Astrocyte of the hippocampus (primary cell): ENCODE measurements around the gene GTPBP1.
A peak's percentile ranks its signal among the peaks of the same experiment; 100 is the strongest.

Experiments used
- DNase-seq: peaks from one replicate; pipeline ENCODE4 v3.0.0; 2011; ENCODE audit warnings: low read depth, low spot score

Gene GTPBP1

GRCh38 chr22:38700789-38701628 is 4.7 kb upstream of the GTPBP1 start, which contains the start of gene JOSD1:
TSS of gene JOSD1 (minus strand) at chr22:38700943. CDS start at chr22:38699987, 956 bp downstream.
- peak; percentile 99 for DNase-seq

GRCh38 chr22:38704654-38705234 is 1.0 kb upstream of the GTPBP1 start:
- no peak for DNase-seq

GRCh38 chr22:38706101-38706900 is 557 bp downstream of the GTPBP1 start:
- DNase-seq, result peak; percentile 64

GRCh38 chr22:38706901-38707195 is 1.1 kb downstream of the GTPBP1 start:
- DNase-seq, result no peak

- DNase-seq, result peak; percentile 14
Measured at GRCh38 chr22:38707346-38707745, 1.6 kb downstream of the GTPBP1 start.

GRCh38 chr22:38707984-38708383 is 2.2 kb downstream of the GTPBP1 start:
- DNase-seq, result no peak

- no peak for DNase-seq
Measured at GRCh38 chr22:38709306-38709705, 3.6 kb downstream of the GTPBP1 start.

GRCh38 chr22:38710351-38710750 is 4.6 kb downstream of the GTPBP1 start:
- DNase-seq, result no peak

GRCh38 chr22:38710866-38711265 is 5.1 kb downstream of the GTPBP1 start:
- no peak for DNase-seq

GRCh38 chr22:38712486-38713207 is 6.9 kb downstream of the GTPBP1 start:
- DNase-seq, result peak; percentile 30

GRCh38 chr22:38713921-38714320 is 8.2 kb downstream of the GTPBP1 start:
- DNase-seq, result no peak

- no peak for DNase-seq
Measured at GRCh38 chr22:38715176-38715764, 9.5 kb downstream of the GTPBP1 start.

- no peak for DNase-seq
Measured at GRCh38 chr22:38715852-38716251, 10.1 kb downstream of the GTPBP1 start.

GRCh38 chr22:38716271-38716670 is 10.5 kb downstream of the GTPBP1 start:
- DNase-seq, result no peak

GRCh38 chr22:38716826-38717225 is 11.1 kb downstream of the GTPBP1 start:
- no peak for DNase-seq

- no peak for DNase-seq
Measured at GRCh38 chr22:38717244-38717643, 11.5 kb downstream of the GTPBP1 start.

- peak; percentile 88 for DNase-seq
Measured at GRCh38 chr22:38718414-38718813, 12.7 kb downstream of the GTPBP1 start.

GRCh38 chr22:38719196-38719595 is 13.5 kb downstream of the GTPBP1 start:
- DNase-seq, result no peak

- no peak for DNase-seq
Measured at GRCh38 chr22:38720350-38720749, 14.6 kb downstream of the GTPBP1 start.

- DNase-seq, result no peak
Measured at GRCh38 chr22:38721551-38721950, 15.8 kb downstream of the GTPBP1 start.

GRCh38 chr22:38724176-38724575 is 18.4 kb downstream of the GTPBP1 start:
- DNase-seq, result no peak
